Measurements from ENCODE around the gene RNF145.

RNF145 gene

GRCh38 chr5:159113405-159113804 lies 95.9 kb downstream of the RNF145 start:
- Histone ChIP-seq H3K27ac (ENCODE audit: low read depth, low read length, poor library complexity, severe bottlenecking) (no peak overlapping the region), H3K4me3 (ENCODE audit: low read depth, low read length, poor library complexity, severe bottlenecking) (no peak overlapping the region), H3K4me2 (ENCODE audit: low read length) (no peak overlapping the region), H3K4me1 (ENCODE audit: insufficient read depth, low read length, severe bottlenecking) (no peaks in the 10 kb centered on the region), H3K27me3 (ENCODE audit: insufficient read depth, low read length) (no peaks in the 10 kb centered on the region), H3K36me3 (ENCODE audit: insufficient read depth, low read length) (no peaks in the 10 kb centered on the region), H3F3A (ENCODE audit: insufficient read depth, low read length) (no peaks in the 10 kb centered on the region), H3K9me3 (ENCODE audit: low read length) (no peaks in the 10 kb centered on the region), H3K79me2 (ENCODE audit: insufficient read depth, low read length) (no peaks in the 10 kb centered on the region), H3K9ac (ENCODE audit: low read length) (no peak overlapping the region), H4K20me1 (ENCODE audit: insufficient read depth, low read length) (no peaks in the 10 kb centered on the region), H2AFZ (ENCODE audit: low read length) (no peak overlapping the region), H3K9me2 (ENCODE audit: low read depth, low read length) (no peaks in the 10 kb centered on the region)
- no peak for TF ChIP-seq EZH2 (IDR thresholded peaks at IDR 0.05; ENCODE audit: borderline replicate concordance, low read length)
- TF ChIP-seq CTCF (IDR thresholded peaks at IDR 0.05; ENCODE audit: low read length) = no peak

- Histone ChIP-seq H4K20me1 (ENCODE audit: insufficient read depth, low read length) (no peaks in the 10 kb centered on the region), H3K4me1 (ENCODE audit: insufficient read depth, low read length, severe bottlenecking) (no peaks in the 10 kb centered on the region), H3K4me3 (ENCODE audit: low read depth, low read length, poor library complexity, severe bottlenecking) (no peak overlapping the region), H3K9me3 (ENCODE audit: low read length) (no peaks in the 10 kb centered on the region), H3K79me2 (ENCODE audit: insufficient read depth, low read length) (no peaks in the 10 kb centered on the region), H3K9me2 (ENCODE audit: low read depth, low read length) (no peaks in the 10 kb centered on the region), H3K27ac (ENCODE audit: low read depth, low read length, poor library complexity, severe bottlenecking) (no peak overlapping the region), H3F3A (ENCODE audit: insufficient read depth, low read length) (no peaks in the 10 kb centered on the region), H3K9ac (ENCODE audit: low read length) (no peak overlapping the region), H2AFZ (ENCODE audit: low read length) (no peak overlapping the region), H3K27me3 (ENCODE audit: insufficient read depth, low read length) (no peaks in the 10 kb centered on the region), H3K36me3 (ENCODE audit: insufficient read depth, low read length) (no peaks in the 10 kb centered on the region), H3K4me2 (ENCODE audit: low read length) (no peak overlapping the region)
- TF ChIP-seq EZH2 (IDR thresholded peaks at IDR 0.05; ENCODE audit: borderline replicate concordance, low read length) (no peak), CTCF (IDR thresholded peaks at IDR 0.05; ENCODE audit: low read length) (no peak)
Measured at GRCh38 chr5:159112436-159112835, 96.9 kb downstream of the RNF145 start.

All from OCI-LY1 (cell line).